DOHH2 (cell line): Measurements from ENCODE around the gene VPS37C.

Source experiments
- H3F3A ChIP-seq: fragments of 200-600 bp; sonication (generic), shearing (Covaris generic); 2 replicates; pipeline ENCODE4 v1.6.0; 2016; ENCODE audit warnings: antibody characterized with exemption, mild to moderate bottlenecking; ENCODE audit not compliant: control insufficient read depth, insufficient read depth
- H3K27ac ChIP-seq: fragments of 200-600 bp; sonication (generic); 2 replicates; pipeline ENCODE4 v1.5.1; 2014; ENCODE audit warnings: low read depth, mild to moderate bottlenecking, low read length, moderate library complexity
- H3K27me3 ChIP-seq: fragments of 200-600 bp; sonication (generic); 2 replicates; pipeline ENCODE4 v1.6.1; 2014; ENCODE audit warnings: mild to moderate bottlenecking, low read length, mixed read lengths; ENCODE audit not compliant: control insufficient read depth
- H3K36me3 ChIP-seq: fragments of 200-600 bp; sonication (generic); 2 replicates; pipeline ENCODE4 v1.6.1; 2014; ENCODE audit warnings: mild to moderate bottlenecking, low read length, moderate library complexity, mixed read lengths; ENCODE audit not compliant: control insufficient read depth
- H3K4me1 ChIP-seq: fragments of 200-600 bp; sonication (generic); 2 replicates; pipeline ENCODE4 v1.6.1; 2014; ENCODE audit warnings: mild to moderate bottlenecking, low read length, mixed read lengths; ENCODE audit not compliant: control insufficient read depth
- H3K4me2 ChIP-seq: fragments of 200-600 bp; sonication (generic); 2 replicates; pipeline ENCODE4 v1.6.0; 2014; ENCODE audit warnings: mild to moderate bottlenecking, low read length, moderate library complexity
- H3K4me3 ChIP-seq: fragments of 200-600 bp; sonication (generic); 2 replicates; pipeline ENCODE4 v1.5.1; 2014; ENCODE audit warnings: mild to moderate bottlenecking, low read length, mixed read lengths
- H3K79me2 ChIP-seq: fragments of 200-600 bp; sonication (generic); 2 replicates; pipeline ENCODE4 v1.6.1; 2014; ENCODE audit warnings: mild to moderate bottlenecking, low read length, mixed read lengths; ENCODE audit not compliant: control insufficient read depth
- H3K9me2 ChIP-seq: fragments of 200-600 bp; sonication (generic); replicated peaks from 2 replicates; pipeline ENCODE4 v1.6.1; 2014; ENCODE audit warnings: mild to moderate bottlenecking, low read length, mixed read lengths; ENCODE audit not compliant: control insufficient read depth
- H3K9me3 ChIP-seq: fragments of 200-600 bp; sonication (generic); 2 replicates; pipeline ENCODE4 v1.6.1; 2014; ENCODE audit warnings: antibody characterized with exemption, low read length, mixed read lengths; ENCODE audit not compliant: control insufficient read depth, insufficient read depth
- H4K20me1 ChIP-seq: fragments of 200-600 bp; sonication (generic); 2 replicates; pipeline ENCODE4 v1.6.0; 2014; ENCODE audit warnings: low read depth, mild to moderate bottlenecking, antibody characterized with exemption, low read length, moderate library complexity; ENCODE audit not compliant: control insufficient read depth, insufficient read depth
- EZH2phosphoT487 ChIP-seq: fragments of 200-600 bp; sonication (generic); IDR thresholded peaks from 2 replicates; pipeline ENCODE4 v1.6.1; 2017; ENCODE audit warnings: borderline replicate concordance, mild to moderate bottlenecking, antibody characterized with exemption, low read length, moderate library complexity, mixed read lengths
- TF ChIP-seq, protein P1 (sequence below): fragments of 200-600 bp; sonication (generic); IDR thresholded peaks from one replicate; pipeline ENCODE4 v1.5.1; 2014; ENCODE audit warnings: antibody characterized with exemption, mild to moderate bottlenecking, low read depth, low read length; ENCODE audit not compliant: poor library complexity, severe bottlenecking

Gene VPS37C

GRCh38 chr11:61115498-61116224 is 45.6 kb downstream of the VPS37C start:
- H3K27ac ChIP-seq, result no peak overlapping the region
- H3K27me3 ChIP-seq, result no peaks in the 10 kb centered on the region
- H3K79me2 ChIP-seq, result no peaks in the 10 kb centered on the region
- peaks cover 14% of the 10 kb centered on the region for H3K4me1 ChIP-seq
- H4K20me1 ChIP-seq, result no peaks in the 10 kb centered on the region
- no peaks in the 10 kb centered on the region for H3K9me2 ChIP-seq
- H3K36me3 ChIP-seq, result no peaks in the 10 kb centered on the region
- no peaks in the 10 kb centered on the region for H3F3A ChIP-seq
- no peaks in the 10 kb centered on the region for H3K9me3 ChIP-seq
- H3K4me3 ChIP-seq, result no peak overlapping the region
- no peak overlapping the region for H3K4me2 ChIP-seq
- TF ChIP-seq, protein P1, sequence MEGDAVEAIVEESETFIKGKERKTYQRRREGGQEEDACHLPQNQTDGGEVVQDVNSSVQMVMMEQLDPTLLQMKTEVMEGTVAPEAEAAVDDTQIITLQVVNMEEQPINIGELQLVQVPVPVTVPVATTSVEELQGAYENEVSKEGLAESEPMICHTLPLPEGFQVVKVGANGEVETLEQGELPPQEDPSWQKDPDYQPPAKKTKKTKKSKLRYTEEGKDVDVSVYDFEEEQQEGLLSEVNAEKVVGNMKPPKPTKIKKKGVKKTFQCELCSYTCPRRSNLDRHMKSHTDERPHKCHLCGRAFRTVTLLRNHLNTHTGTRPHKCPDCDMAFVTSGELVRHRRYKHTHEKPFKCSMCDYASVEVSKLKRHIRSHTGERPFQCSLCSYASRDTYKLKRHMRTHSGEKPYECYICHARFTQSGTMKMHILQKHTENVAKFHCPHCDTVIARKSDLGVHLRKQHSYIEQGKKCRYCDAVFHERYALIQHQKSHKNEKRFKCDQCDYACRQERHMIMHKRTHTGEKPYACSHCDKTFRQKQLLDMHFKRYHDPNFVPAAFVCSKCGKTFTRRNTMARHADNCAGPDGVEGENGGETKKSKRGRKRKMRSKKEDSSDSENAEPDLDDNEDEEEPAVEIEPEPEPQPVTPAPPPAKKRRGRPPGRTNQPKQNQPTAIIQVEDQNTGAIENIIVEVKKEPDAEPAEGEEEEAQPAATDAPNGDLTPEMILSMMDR, result no peak
- TF ChIP-seq EZH2phosphoT487, result no peak

- Histone ChIP-seq H3K9me2 (no peaks in the 10 kb centered on the region), H3K79me2 (no peaks in the 10 kb centered on the region), H3K4me3 (no peak overlapping the region), H3K27me3 (no peaks in the 10 kb centered on the region), H3K27ac (no peak overlapping the region), H3F3A (no peaks in the 10 kb centered on the region), H3K36me3 (no peaks in the 10 kb centered on the region), H3K9me3 (no peaks in the 10 kb centered on the region), H4K20me1 (no peaks in the 10 kb centered on the region), H3K4me1 (peaks cover 11% of the 10 kb centered on the region), H3K4me2 (peak overlapping the region; percentile 20; the same call in 1 of the 2 replicates)
- TF ChIP-seq, protein P1, result no peak
- TF ChIP-seq EZH2phosphoT487, result no peak
Observed at GRCh38 chr11:61114913-61115312, 46.3 kb downstream of the VPS37C start.

DNA sequence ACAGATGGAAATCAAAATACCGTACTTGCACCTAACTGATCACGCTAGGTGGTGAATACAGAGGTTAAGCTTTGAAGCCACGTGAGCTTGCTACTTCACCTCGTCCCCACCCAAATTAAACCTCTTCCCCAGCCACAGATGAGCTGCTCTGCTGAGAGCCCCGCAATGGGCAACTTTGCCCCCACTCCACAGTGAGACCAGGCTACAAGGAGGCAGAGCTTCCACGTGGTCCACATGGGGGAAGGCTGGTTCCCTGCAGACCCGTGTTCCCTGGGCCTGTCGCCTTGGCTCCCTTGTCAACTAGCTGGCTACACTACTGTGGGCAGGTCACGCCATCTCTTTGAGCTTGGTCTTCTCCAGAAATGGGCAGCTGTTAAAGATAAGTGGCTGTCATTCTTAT is 48.0 kb downstream of the VPS37C start:
- TF ChIP-seq, protein P1, result no peak
- no peak for TF ChIP-seq EZH2phosphoT487
- Histone ChIP-seq H3K27me3 (no peaks in the 10 kb centered on the region), H3K4me2 (no peak overlapping the region), H3K4me1 (peaks cover 11% of the 10 kb centered on the region), H4K20me1 (no peaks in the 10 kb centered on the region), H3K9me2 (no peaks in the 10 kb centered on the region), H3K79me2 (no peaks in the 10 kb centered on the region), H3K9me3 (no peaks in the 10 kb centered on the region), H3K27ac (no peak overlapping the region), H3F3A (no peaks in the 10 kb centered on the region), H3K4me3 (no peak overlapping the region), H3K36me3 (no peaks in the 10 kb centered on the region)
